AG04449 (cell line): ENCODE results near the gene BASP1.

Source experiments
- CTCF ChIA-PET: fragments of 350-600 bp; formaldehyde crosslinking; extraction: SDS; loops from one replicate; lab custom pipeline; 2021; ENCODE audit warnings: antibody characterized with exemption; lab: Yijun Ruan, JAX
- POLR2A ChIA-PET: fragments of 400-600, 350-600 bp; formaldehyde crosslinking; extraction: SDS; loops from one replicate; lab custom pipeline; 2020; ENCODE audit warnings: antibody characterized with exemption, inconsistent platforms; lab: Yijun Ruan, JAX
- DNase-seq: peaks from one replicate; pipeline ENCODE4 v3.0.0-alpha.2; 2010; ENCODE audit warnings: low read depth, low spot score
- H3K4me3 ChIP-seq: 2 replicates; pipeline ENCODE4 v1.5.1; 2011; ENCODE audit warnings: low read depth, mild to moderate bottlenecking, control low read depth, low read length
- CTCF ChIP-seq: IDR thresholded peaks from one replicate; pipeline ENCODE4 v1.5.1; 2011; ENCODE audit warnings: mild to moderate bottlenecking, moderate library complexity, low read length, control low read depth, inconsistent platforms; ENCODE audit not compliant: insufficient read depth; ENCODE audit errors: missing control alignments

BASP1 gene

GRCh38 chr5:17292434-17293015 lies 75.1 kb downstream of the BASP1 start:
- ChIA-PET POLR2A (no interaction called here), CTCF (no interaction called here)
- no peak for DNase-seq

GRCh38 chr5:17294639-17295311 lies 77.3 kb downstream of the BASP1 start:
- TF ChIP-seq CTCF, result no peak
- CTCF ChIA-PET, result no interaction called here
- DNase-seq, result no peak
- H3K4me3 ChIP-seq, result no peak overlapping the region
- POLR2A ChIA-PET, result no interaction called here

More at GRCh38 chr5:17292434-17293015, 75.1 kb downstream of the BASP1 start:
- TF ChIP-seq CTCF, result no peak
- H3K4me3 ChIP-seq, result no peak overlapping the region

GRCh38 chr5:17295671-17296070 lies 78.2 kb downstream of the BASP1 start:
- ChIA-PET CTCF (no interaction called here), POLR2A (no interaction called here)
- TF ChIP-seq CTCF, result no peak
- no peak for DNase-seq
- no peak overlapping the region for H3K4me3 ChIP-seq

- TF ChIP-seq CTCF, result no peak
- ChIA-PET POLR2A (no interaction called here), CTCF (no interaction called here)
- DNase-seq, result no peak
- H3K4me3 ChIP-seq, result no peak overlapping the region
These were observed 84.7 kb downstream of the BASP1 start for GRCh38 chr5:17302106-17302505.

- DNase-seq, result no peak
- no peak for TF ChIP-seq CTCF
- POLR2A ChIA-PET, result no interaction called here
- CTCF ChIA-PET, result no interaction called here
- H3K4me3 ChIP-seq, result no peak overlapping the region
These were observed 85.2 kb downstream of the BASP1 start for GRCh38 chr5:17302604-17303003.

GRCh38 chr5:17304282-17304681 lies 86.9 kb downstream of the BASP1 start:
- no peak overlapping the region for H3K4me3 ChIP-seq
- no peak for DNase-seq
- TF ChIP-seq CTCF, result no peak
- ChIA-PET CTCF (no interaction called here), POLR2A (no interaction called here)
